MM.1S (cell line): ENCODE measurements around the gene GLYATL3.
A peak's percentile ranks its signal among the peaks of the same experiment; 100 is the strongest.

Experiments
- DNase-seq: peaks from one replicate; pipeline ENCODE4 v3.0.0-alpha.2; 2015
- H2AFZ ChIP-seq: fragments of 300-600 bp; sonication (generic); 2 replicates; pipeline ENCODE4 v1.6.0; 2016; ENCODE audit warnings: antibody characterized with exemption, low read length
- H3F3A ChIP-seq: fragments of 300-600 bp; sonication (generic); 2 replicates; pipeline ENCODE4 v1.6.1; 2016; ENCODE audit warnings: mild to moderate bottlenecking, antibody characterized with exemption, low read length, moderate library complexity, mixed read lengths; ENCODE audit not compliant: insufficient read depth
- H3K27ac ChIP-seq: fragments of 300-600 bp; sonication (generic); 2 replicates; pipeline ENCODE4 v1.5.1; 2016; ENCODE audit warnings: mild to moderate bottlenecking, low read length
- H3K27me3 ChIP-seq: fragments of 300-600 bp; sonication (generic); replicated peaks from 2 replicates; pipeline ENCODE4 v1.6.0; 2016; ENCODE audit warnings: low read length; ENCODE audit not compliant: insufficient read depth
- H3K36me3 ChIP-seq: fragments of 300-600 bp; sonication (generic); replicated peaks from 2 replicates; pipeline ENCODE4 v1.6.1; 2016; ENCODE audit warnings: mild to moderate bottlenecking, low read length, mixed read lengths; ENCODE audit not compliant: insufficient read depth
- H3K4me1 ChIP-seq: fragments of 300-600 bp; sonication (generic); 2 replicates; pipeline ENCODE4 v1.6.1; 2016; ENCODE audit warnings: low read length, mixed read lengths
- H3K4me2 ChIP-seq: fragments of 300-600 bp; sonication (generic); 2 replicates; pipeline ENCODE4 v1.6.0; 2016; ENCODE audit warnings: low read depth, low read length
- H3K4me3 ChIP-seq: fragments of 300-600 bp; sonication (generic); 2 replicates; pipeline ENCODE4 v1.5.1; 2016; ENCODE audit warnings: low read length, mixed read lengths
- H3K79me2 ChIP-seq: fragments of 300-600 bp; sonication (generic); 2 replicates; pipeline ENCODE4 v1.6.1; 2016; ENCODE audit warnings: mixed run types, low read length, mixed read lengths
- H3K9ac ChIP-seq: fragments of 300-600 bp; sonication (generic); 2 replicates; pipeline ENCODE4 v1.6.1; 2016; ENCODE audit warnings: low read length, mixed read lengths
- H3K9me2 ChIP-seq: fragments of 300-600 bp; sonication (generic); replicated peaks from 2 replicates; pipeline ENCODE4 v1.6.1; 2016; ENCODE audit warnings: mild to moderate bottlenecking, low read length, mixed read lengths; ENCODE audit not compliant: insufficient read depth
- H3K9me3 ChIP-seq: fragments of 300-600 bp; sonication (generic); replicated peaks from 2 replicates; pipeline ENCODE4 v1.6.1; 2016; ENCODE audit warnings: mild to moderate bottlenecking, low read length, mixed read lengths; ENCODE audit not compliant: insufficient read depth
- H4K20me1 ChIP-seq: fragments of 300-600 bp; sonication (generic); 2 replicates; pipeline ENCODE4 v1.6.1; 2016; ENCODE audit warnings: mild to moderate bottlenecking, low read length, moderate library complexity, mixed read lengths; ENCODE audit not compliant: insufficient read depth
- EZH2 ChIP-seq: fragments of 300-600 bp; sonication (generic); optimal IDR thresholded peaks from 2 replicates; pipeline ENCODE3; 2017; ENCODE audit warnings: low read depth, mild to moderate bottlenecking, antibody characterized with exemption, low read length, mixed read lengths
- EZH2phosphoT487 ChIP-seq: fragments of 300-600 bp; sonication (generic); IDR thresholded peaks from 2 replicates; pipeline ENCODE4 v1.6.1; 2018; ENCODE audit warnings: antibody characterized with exemption, low read length
- TF ChIP-seq, protein P1 (sequence below): fragments of 300-600 bp; sonication (generic); IDR thresholded peaks from 2 replicates; pipeline ENCODE4 v1.5.1; 2016; ENCODE audit warnings: antibody characterized with exemption, low read length, mixed read lengths

Gene GLYATL3

DNA sequence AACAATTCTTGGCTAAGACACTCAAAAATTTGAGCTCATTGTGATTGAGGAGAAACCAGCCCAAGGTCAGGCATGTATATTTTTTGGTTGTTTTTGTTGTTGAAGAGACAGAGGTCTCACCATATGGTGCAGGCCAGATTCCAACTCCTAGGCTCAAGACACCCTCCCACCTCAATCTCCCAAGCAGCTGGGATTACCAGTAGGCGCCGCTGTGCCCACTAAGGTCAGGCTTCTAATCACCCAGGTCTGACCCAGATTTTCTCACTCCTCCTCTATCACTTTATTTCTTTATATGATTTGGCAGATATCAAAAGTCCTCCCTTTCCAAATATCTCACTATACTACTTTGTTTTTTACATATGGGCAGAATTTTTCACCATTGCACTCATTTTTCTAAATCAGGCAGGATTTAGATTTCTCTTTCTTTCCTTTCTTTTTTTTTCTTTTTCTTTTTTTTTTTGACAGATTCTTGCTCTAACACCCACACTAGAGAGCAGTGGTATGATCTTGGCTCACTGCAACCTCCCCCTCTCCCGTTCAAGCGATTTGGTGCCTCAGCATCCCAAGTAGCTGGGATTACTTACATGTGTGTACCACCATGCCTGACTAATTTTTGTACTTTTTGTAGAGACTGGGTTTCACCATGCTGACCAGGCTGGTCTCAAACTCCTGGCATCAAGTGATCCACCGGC lies 49.0 kb downstream of the GLYATL3 start:
- Histone ChIP-seq H3K79me2 (no peaks in the 10 kb centered on the region), H3K9me3 (no peaks in the 10 kb centered on the region), H3K9ac (no peak overlapping the region), H3K4me1 (no peaks in the 10 kb centered on the region), H3K9me2 (no peaks in the 10 kb centered on the region), H3F3A (0 out of 2 replicates have a peak, but pooled peaks cover 6% of the 10 kb centered on the region), H3K36me3 (no peaks in the 10 kb centered on the region), H4K20me1 (no peaks in the 10 kb centered on the region), H3K27ac (no peak overlapping the region), H3K4me2 (no peak overlapping the region), H3K27me3 (no peaks in the 10 kb centered on the region), H2AFZ (no peak overlapping the region), H3K4me3 (no peak overlapping the region)
- TF ChIP-seq, protein P1, sequence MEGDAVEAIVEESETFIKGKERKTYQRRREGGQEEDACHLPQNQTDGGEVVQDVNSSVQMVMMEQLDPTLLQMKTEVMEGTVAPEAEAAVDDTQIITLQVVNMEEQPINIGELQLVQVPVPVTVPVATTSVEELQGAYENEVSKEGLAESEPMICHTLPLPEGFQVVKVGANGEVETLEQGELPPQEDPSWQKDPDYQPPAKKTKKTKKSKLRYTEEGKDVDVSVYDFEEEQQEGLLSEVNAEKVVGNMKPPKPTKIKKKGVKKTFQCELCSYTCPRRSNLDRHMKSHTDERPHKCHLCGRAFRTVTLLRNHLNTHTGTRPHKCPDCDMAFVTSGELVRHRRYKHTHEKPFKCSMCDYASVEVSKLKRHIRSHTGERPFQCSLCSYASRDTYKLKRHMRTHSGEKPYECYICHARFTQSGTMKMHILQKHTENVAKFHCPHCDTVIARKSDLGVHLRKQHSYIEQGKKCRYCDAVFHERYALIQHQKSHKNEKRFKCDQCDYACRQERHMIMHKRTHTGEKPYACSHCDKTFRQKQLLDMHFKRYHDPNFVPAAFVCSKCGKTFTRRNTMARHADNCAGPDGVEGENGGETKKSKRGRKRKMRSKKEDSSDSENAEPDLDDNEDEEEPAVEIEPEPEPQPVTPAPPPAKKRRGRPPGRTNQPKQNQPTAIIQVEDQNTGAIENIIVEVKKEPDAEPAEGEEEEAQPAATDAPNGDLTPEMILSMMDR, result no peak
- TF ChIP-seq EZH2 (no peak), EZH2phosphoT487 (no peak)
- DNase-seq, result no peak

DNA sequence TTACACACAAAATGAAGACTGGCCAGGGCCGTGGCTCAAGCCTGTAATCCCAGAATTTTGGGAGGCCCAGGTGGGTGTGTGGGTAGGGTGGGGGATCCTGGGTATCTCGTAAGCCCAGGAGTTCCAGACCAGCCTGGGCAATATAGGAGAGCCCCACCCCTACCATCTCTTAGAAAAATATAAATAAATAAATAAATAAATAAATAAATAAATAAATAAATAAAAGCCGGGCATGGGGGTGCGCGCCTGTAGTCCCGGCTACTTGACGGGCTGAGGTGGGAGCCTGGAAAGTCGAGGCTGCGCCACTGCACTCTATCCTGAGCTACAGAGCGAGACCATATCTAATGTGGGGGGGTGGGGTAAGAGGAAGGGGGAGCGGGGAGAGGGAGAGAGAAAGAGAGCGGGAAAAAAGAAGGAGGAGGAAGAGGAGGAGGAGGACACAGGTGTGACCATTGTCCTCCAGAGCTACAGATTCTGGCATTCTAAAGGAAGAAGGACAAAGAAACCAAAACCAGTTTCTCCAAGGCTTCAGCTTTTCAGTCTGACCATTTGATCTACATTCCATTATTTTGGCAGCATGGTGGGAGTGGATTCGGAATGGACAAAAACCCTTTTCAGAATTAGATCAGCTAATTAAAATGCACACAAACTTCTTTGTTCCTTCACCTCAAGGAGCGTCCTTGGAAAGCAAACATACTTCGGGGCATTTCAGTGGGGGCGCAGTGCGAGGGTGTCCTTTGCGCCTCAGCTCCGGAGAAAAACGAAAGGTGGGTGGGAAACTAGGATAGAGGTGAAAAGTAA lies 50.2 kb downstream of the GLYATL3 start:
- Histone ChIP-seq H3K4me1 (no peaks in the 10 kb centered on the region), H3K27me3 (no peaks in the 10 kb centered on the region), H3K4me2 (peak overlapping the region; percentile 100), H3K9me2 (no peaks in the 10 kb centered on the region), H3F3A (0 out of 2 replicates have a peak, but pooled peaks cover 6% of the 10 kb centered on the region), H3K36me3 (no peaks in the 10 kb centered on the region), H3K79me2 (no peaks in the 10 kb centered on the region), H3K27ac (no peak overlapping the region), H3K9ac (no peak overlapping the region), H3K9me3 (no peaks in the 10 kb centered on the region), H4K20me1 (no peaks in the 10 kb centered on the region), H3K4me3 (peak overlapping the region; percentile 82), H2AFZ (peak overlapping the region; percentile 96; the same call in 1 of the 2 replicates)
- DNase-seq, result no peak
- TF ChIP-seq, protein P1, result no peak
- TF ChIP-seq EZH2 (no peak), EZH2phosphoT487 (no peak)

DNA sequence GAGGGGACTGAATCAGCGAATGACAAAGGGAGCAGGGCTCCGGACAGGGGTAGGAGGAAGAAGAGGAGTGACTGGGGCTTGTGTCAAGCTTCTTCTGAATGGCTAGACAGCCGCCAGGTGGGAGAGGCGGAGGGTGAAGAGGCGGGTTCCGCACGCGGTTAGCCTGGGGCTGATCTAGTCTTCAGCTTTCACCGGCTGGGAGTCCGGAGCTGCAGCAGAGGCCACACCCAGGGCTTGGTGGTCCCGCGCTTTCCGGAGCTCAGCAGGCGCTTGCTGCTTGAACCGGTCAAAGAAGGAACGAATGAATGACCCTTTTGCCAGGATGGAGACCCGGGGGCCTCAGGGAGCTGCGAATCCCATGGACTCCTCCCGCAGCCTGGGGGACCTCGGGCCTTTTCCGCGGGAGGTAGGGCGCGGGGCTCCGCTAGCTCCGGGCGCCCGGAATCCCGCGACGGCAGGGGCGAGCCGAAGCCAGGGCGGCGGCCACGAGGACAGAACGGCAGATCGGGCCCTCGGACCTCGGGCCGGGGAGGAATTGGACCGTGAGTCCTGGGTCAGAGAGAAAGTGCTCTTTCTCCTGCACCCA lies 50.9 kb downstream of the GLYATL3 start, which contains the start of gene C6orf141:
Gene C6orf141, plus strand, starts transcription at position 177 of the 586 bp plus-strand sequence. Its CDS starts 125 bp downstream, at position 302.
- peak; percentile 61 for DNase-seq
- Histone ChIP-seq H3K36me3 (no peaks in the 10 kb centered on the region), H3K9ac (peak within 1 kb of the TSS; percentile 21; the same call in 1 of the 2 replicates), H3K79me2 (no peaks in the 10 kb centered on the region), H3K4me3 (peak within 1 kb of the TSS; percentile 82), H2AFZ (peak within 1 kb of the TSS; percentile 96), H3F3A (0 out of 2 replicates have a peak, but pooled peaks cover 6% of the 10 kb centered on the region), H3K27me3 (no peaks in the 10 kb centered on the region), H3K9me3 (no peaks in the 10 kb centered on the region), H4K20me1 (no peaks in the 10 kb centered on the region), H3K4me2 (peak within 1 kb of the TSS; percentile 100), H3K4me1 (no peaks in the 10 kb centered on the region), H3K27ac (no peak within 1 kb of the TSS), H3K9me2 (no peaks in the 10 kb centered on the region)
- TF ChIP-seq, protein P1, result no peak
- no peak for TF ChIP-seq EZH2
- no peak for TF ChIP-seq EZH2phosphoT487
